ENCODE results near the gene IL37.
A peak's percentile ranks its signal among the peaks of the same experiment; 100 is the strongest.
"Not testable (repeated sequence)": the region's sequence is repeated elsewhere in the genome, so short reads cannot be mapped to it uniquely, and the experiment has no call there.

The IL37 gene

DNA sequence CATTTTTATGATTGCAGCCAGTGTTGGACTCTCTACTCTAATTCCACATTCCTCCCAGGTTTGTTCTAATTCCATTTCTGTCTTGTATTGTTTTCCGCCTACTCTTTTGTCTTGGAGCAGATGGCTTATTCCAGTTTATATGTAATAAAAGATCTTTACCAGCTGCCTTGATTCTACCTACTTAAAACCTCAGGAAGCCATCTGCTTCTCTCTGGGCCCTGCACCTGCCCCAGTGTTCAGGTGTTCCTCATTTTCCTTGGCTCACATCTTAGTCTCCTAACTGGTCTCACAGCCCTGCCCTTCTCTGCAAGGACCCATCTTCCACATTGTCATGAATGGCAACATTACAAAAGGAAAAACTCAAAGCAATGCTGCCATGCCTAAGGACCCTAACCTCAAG is 21.0 kb upstream of the IL37 start:
- DNase-seq (ENCODE audit: low read depth in 3 of 3), result no peak

DNA sequence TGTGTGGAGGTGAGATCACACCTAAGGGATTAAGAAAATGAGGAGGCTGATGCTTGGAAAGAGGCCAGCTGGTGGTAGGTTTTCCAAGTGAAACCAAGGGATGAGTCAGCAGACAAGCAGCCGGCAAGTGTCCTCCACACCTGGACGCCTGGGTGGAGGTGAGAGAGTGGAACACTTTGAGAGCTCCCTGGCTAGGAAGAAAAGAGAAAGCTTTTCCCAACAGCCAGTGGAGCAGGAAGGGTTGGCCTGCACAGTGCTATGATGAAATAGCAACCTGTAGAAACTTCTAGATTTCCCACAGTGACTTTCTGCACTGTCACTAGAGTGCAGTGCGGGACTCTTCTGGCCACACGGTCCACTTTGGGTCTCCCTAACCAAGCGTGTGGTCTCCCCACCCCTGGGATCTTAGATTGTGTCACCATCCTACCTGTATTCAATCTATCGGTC is 19.6 kb upstream of the IL37 start:
- DNase-seq (ENCODE audit: low read depth in 3 of 3), result no peak

DNA sequence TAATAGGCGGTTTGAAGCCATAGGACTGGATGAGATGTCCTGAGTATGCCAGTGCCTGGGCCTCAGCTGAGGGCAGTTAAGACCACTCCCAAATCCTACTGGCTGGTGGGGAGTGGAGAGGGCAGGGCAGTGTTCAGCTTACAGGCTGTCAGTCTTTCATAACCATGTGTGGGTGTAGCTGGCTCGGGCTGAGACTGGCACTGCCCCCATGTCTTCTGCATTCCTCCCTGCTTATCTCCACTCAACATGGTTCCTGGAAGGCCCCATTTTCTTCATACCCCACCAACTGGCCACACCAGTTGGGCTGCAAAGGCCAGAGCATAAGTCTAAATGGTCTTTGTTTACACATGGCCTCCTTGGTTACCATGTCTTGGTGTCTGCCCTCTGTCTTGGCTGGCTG is 17.2 kb upstream of the IL37 start:
- DNase-seq (ENCODE audit: low read depth in 3 of 3), result no peak

DNA sequence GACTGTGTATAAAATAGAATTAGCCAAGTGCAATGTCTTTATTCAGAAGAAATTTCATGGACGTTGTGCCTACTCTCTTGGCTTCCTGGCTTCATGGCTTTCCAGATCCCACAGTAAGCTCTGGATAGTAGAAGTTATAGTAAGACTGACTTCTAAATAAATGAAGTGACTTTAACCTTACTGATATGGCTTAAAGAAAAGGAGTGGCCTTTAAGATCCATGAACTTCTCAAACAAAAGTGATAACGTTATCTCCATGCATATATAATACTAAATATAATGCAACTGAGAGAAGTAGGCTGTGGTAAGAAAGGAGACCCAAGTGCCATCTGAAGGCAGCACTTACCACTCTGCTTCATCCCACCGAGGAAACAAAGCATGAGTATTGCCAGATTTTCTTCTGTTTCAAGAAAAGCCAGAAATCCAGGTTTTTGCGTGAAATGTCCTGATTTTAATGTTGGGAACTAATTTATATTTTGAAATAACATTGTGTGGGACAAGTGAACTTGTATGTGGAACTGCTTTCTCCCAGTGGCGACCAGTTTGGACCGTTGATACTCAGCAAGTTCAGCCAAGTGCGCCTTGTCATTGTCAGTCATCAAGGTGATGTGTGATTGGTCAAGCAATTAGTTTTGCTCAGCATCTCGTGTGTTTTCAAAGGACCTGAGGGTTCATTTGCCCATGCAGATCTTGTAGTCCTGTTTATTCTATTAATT is 13.9 kb upstream of the IL37 start:
- no peak for DNase-seq (ENCODE audit: low read depth in 3 of 3)

DNA sequence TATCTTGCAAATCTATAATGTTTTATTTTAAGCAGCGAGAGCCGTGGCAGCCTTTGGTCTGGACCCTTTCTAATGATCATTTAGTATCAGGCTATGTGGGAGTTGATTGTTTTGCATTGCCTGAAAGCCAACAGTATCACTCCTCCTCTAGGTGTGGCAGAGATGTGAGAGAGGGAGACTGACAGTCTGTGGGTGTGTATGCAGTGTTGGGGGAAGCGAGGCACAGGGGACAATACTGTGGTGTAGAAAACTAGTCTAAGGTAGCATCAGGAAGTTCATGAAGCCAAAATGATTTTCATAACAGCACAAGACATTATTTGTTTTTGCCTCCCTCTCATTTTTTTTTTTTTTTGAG is 13.4 kb upstream of the IL37 start:
- DNase-seq (ENCODE audit: low read depth in 3 of 3), result no peak

DNA sequence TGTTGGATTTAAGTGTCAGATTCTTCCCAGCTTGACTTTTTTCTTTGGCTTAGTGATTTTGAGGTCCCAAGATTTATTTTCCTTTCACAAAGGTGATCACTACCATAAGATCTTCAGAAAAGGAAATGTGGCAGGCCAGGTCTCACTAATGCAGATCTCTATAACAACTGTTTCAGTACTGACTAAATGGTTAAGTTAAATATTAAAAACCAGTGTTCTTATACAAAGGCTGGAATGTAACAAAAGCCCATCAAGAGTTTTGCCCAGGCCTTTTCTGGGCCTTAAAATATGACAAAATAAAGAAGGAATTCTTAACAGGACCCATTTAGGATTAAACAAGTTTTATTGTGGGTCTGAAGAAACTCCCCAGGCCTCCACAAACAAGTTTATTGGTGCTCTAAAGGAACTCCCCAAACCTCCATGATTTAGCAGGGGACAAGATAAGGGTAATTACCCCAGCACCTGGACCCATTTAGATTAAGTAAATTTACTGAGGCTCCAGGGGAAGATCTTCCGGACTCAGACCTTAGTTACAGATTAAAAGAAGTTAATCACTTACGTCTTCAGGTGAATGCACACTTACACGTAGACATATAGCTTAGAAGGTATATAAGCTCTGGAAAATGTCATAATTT is 9.4 kb upstream of the IL37 start:
- not testable (repeated sequence) for DNase-seq (ENCODE audit: low read depth in 3 of 3)

DNA sequence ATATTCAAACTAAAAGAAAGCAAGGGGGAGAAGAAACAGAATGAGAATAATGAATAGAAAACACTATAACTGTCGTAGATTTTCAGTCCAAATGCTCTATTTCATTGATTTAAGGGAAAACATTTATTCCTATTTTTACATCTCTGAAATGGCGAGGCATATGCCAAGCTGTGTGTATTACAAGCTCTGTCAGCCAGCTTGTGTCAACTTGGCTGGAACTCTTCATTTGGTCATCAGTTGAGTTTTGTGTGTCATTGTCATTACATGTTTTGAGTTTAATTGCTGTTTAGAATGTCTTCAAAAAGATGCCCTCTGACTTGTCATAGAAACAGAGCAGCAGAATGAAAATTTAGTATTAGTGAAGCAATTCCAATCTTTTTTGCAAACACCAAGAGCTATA is 8.1 kb upstream of the IL37 start:
- DNase-seq (ENCODE audit: low read depth in 3 of 3), result no peak

DNA sequence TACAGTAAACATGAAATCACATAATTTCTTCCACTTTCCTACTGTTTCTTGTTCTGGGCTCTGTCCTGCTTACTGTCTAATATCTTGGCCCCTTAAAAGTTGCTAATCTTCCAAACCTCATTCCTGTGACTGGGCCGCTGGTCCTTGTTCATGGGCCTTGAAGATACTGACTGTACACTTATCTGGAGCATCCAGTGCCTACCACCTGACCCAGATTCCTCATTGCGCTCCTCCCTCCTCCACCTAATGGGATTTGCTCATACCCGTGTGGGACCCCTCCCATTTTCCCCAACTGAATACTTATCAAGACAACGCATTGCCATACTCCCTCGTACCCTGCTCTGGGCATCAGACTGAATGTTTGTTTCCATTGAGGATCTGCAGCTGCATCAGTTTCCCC is 6.1 kb upstream of the IL37 start:
- DNase-seq (ENCODE audit: low read depth in 3 of 3), result no peak

DNA sequence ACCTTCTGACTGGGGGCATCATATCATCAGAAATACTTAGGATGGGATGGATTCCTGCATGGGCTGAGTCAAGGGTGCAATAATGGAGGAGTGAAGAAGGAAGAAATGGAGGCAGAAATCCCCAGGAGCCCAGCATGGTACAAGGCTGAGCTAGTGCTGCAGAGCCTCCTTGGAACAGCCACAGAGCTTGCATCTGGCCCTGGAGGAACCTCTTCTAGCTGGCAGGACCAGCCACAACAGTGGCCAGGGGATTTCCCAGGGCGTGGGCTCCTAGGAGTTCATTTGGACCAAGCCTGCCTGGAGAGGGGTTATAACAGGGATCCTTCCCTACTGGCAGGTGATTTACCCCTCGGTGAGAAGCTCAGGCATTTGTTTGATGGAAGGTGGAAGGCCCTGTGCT is 4.7 kb upstream of the IL37 start:
- DNase-seq (ENCODE audit: low read depth in 3 of 3), result no peak

DNA sequence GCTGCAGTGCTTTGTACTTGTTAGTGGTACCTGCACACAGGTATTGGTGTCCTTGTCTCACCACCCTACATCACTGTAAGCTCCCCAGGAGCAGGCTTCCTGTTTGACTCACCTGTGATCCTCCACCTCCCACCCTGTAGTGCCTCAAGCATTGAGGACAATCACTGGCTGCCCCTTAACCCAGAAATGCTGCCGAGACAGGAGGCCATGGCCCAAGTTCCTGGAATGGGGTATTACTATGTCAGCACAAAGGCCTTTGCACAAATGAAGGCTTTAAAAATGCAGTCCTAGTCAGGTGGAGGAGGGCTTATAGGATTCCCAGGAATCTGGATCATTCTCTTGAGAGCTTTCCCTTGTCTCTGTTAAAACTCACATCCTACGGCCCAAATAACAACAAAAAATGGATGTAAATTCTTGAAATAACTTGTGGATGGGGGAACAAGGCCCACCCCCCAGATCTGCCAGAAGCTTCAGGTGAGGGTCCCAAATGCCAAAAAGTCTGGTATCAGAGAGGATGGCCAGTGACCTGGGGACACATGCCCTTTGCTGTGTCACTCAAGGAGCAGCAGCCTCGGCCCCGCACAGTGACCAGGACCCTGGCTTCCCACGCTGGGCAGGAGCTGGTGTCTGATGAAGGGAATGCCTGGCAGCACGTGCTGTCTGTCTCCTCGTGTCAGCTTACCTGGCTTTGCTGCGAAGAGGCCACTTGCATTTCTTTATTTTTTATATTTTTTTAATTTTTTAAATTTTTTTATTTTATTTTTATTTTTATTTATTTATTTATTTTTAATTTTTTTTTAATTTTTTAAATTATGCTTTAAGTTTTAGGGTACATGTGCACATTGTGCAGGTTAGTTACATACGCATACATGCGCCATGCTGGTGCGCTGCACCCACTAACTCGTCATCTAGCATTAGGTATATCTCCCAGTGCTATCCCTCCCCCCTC is 3.7 kb upstream of the IL37 start:
- DNase-seq (ENCODE audit: low read depth in 3 of 3), result no peak

DNA sequence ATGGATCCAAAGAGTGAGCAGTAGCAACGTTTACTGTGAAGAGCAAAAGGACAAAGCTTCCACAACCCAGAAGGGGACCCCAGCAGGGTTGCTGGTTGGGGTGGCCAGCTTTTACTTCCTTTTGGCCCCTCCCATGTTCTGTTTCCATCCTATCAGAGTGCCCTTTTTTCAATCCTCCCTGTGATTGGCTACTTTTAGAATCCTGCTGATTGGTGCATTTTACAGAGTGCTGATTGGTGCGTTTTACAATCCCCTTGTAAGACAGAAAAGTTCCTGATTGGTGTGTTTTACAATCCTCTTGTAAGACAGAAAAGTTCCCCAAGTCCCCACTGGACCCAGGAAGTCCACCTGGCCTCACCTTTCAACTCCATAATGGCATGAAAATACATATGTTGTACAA is 2.4 kb upstream of the IL37 start:
- DNase-seq (ENCODE audit: low read depth in 3 of 3), result not testable (repeated sequence)

DNA sequence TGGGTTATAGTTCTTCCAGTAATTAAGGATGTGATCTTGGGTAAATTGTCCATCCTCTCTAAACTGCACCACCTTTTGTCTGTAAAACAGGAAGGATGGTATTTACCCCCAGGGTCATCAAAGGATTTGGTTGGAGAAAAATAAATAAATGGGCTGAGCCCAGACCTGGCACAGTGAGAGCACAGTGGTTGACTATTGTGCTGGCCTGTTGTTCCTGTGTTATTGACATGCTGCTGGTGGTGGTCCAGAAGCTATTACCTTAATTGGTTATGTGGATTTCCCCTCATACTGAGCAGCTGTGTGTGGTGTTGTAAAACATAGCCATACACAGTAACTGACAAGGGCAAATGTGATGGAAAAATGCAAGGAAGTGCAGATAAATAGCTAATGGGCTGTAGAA is 746 bp upstream of the IL37 start:
- no peak for DNase-seq (ENCODE audit: low read depth in 3 of 3)

DNA sequence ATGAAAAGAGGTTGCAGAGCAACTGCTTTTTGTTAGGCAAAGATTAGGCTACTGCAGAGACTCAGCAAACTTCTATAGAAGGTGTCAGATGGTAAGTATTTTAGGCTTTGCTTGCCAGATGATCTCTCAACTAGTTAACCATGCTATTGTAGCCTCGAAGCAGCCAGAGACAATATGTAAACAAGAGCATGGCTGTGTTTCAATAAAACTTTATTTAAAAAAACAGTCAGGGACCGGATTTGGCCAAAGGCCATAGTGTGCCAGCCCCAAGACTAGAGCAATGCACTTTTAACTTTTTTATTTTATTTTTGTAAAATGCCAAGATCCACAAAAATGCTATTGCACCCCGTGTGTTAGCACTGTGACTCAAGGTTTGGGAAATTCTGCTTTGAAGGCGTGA is 1.4 kb downstream of the IL37 start:
- DNase-seq (ENCODE audit: low read depth in 3 of 3), result no peak

DNA sequence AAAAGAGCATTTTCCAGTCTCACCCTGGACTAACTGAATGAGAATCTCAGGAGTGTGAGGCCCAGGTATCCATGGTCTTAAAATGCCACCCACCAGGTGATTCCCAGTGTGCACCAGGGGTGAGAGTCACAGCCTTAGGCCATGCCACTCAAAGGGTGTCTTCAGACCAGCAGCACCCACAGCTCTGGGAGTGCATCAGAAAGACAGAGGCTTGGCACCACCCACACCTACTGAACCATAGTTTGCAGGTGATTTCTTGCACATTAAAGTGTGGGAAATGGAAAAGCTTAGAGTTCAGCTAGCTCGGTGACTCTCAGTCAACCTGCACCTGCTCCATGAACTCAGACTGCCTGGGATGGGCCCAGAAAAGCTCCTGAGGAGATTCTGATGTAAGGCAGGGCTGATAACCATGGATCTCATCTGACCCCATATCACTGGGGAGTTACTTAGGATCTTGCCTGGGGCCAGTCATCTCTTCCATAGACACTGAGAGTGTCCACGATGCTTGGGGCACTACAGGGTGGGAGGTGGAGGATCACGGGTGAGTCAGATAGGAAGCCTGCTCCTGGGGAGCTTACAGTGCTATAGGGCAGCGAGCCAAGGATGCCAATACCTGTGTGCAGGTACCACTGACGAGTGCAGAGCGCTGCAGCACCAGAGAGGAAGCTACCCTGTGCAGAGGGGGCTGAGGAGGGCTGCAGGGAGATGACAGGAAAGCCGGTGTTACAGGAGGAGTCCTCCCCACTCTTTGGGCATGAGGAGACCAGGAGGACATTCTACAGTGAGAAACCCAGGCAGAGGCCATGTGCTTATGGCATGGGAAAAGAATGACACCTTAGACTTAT is 4.6 kb downstream of the IL37 start:
- no peak for DNase-seq (ENCODE audit: low read depth in 3 of 3)

DNA sequence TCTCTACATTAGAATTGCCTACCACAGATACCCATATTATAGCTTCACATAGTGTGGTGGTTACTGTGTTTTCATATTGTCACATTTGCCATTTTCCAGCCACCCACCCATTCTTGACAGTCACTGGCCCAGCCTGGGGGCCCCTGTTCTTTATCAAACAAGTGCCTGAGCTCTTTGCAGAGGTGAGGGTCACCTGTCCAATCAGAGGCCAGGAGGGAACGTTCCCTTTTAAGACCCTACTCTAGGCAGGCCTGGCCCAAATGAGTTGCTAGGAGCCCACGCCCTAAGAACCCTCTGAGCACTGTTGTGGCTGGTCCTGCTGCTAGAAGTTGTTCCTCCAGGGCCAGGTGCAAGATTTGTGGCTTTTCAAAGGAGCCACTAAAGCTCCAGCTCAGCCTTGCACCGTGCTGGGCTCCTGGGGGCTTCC is 5.2 kb downstream of the IL37 start:
- peak in 1 of 3 experiments; percentile 35 for DNase-seq (ENCODE audit: low read depth in 3 of 3)

DNA sequence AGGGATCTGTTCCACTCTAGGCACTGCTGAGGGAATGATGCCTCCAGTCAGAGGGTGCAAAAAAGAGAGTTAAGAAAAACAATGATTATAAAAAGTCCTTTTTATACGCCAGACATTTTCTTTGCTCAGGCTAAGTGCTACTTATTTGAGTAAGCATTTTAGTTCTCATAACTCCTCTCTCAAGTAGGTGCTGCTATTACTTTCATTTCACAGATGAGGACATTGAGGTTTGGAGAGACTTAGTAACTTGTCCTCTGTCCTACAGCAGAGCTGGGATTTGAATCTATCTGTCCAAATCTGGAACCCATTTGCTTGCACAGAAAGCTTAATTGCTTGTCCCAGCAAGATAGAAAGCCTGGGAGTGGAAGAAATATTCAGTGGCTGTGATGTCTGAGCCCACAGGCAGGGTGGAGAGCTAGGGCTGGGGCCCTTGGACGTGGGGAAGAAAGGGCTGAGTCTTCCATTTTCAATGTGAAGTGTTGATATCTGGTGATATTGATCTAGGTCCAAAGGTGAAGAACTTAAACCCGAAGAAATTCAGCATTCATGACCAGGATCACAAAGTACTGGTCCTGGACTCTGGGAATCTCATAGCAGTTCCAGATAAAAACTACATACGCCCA is 5.8 kb downstream of the IL37 start:
- no peak for DNase-seq (ENCODE audit: low read depth in 3 of 3)

DNA sequence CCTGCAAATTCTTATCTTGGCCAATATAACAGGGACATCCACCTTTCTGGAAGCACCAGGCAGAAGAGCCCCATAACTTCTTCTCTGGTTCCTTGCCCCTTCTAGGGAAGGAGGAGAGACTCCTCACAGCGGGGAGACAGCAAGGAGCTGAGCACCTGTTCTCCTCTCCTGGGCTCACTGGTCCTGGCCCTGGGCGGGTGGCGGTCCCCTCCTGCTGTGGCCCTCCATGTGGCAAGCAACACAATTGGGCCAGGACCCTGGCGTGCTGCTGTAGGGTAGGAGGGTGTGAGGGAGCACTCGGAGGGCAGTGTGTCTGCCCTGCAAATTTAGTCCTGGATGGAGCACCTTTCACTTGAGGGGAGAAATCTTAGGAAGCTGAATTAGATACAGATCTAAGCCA is 6.9 kb downstream of the IL37 start:
- DNase-seq (ENCODE audit: low read depth in 3 of 3), result no peak

DNA sequence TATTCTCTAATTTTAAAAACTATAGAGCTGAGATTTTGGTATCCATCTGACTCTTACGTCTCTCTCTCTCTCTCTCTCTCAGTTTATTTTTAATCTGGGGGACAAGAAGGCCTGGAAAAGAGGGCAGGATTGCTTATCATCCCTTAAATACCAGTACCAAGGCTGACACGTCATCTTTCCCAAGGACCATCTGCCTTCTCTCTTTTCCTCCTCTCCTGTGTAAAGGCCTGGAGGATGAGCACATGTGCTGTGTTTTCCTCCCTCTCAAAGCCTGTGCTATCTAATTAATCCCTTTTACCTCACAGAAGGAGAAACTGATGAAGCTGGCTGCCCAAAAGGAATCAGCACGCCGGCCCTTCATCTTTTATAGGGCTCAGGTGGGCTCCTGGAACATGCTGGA is 7.3 kb downstream of the IL37 start:
- no peak for DNase-seq (ENCODE audit: low read depth in 3 of 3)

DNA sequence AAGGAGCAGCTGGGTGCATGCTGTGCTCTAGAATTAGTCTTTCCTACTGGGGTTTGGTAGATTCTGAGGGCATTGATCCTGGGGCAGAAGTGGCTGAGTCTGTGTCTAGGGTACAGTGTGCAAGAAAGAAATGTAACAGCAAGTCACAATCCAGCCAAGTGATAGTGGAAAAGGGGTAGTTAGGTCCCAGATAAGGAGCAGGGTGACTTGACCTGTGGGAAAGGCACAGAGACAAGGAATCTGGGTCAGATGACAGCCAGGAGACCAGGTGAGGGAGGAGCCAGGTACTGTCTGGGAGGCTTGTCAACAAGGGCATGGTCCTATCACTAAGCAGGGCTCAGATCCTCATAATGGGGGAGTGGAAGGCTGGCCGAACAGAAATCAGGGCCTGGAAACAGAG is 8.1 kb downstream of the IL37 start:
- no peak for DNase-seq (ENCODE audit: low read depth in 3 of 3)

DNA sequence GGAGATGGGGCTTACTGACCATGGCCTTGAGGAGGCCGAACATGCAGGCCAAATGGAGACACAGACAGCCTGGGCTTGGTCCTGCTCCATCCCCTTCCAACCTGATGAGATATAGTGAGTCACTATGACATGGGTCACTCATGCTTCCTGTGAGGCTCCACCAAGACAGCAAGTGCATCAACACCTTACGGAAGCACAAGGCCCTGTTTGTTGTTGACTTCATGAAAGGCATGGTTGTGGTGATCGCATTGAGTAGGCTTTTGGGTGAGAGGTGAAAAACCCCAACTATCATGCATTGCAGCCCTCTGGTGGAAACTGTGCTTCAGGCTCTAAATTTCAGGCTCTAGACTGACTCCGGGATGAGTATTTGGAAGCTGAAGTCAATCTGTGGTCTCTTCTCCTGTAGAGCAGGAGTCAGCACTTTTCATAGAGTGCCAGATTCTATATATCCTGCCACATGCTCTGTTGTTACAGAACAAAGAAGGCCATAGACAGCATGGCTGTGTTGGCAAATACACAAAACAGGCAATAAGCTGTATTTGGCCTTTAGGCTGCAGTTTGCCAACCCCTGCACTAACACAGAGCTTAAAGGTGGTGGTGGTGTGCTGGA is 10.1 kb downstream of the IL37 start:
- DNase-seq (ENCODE audit: low read depth in 3 of 3), result no peak

DNA sequence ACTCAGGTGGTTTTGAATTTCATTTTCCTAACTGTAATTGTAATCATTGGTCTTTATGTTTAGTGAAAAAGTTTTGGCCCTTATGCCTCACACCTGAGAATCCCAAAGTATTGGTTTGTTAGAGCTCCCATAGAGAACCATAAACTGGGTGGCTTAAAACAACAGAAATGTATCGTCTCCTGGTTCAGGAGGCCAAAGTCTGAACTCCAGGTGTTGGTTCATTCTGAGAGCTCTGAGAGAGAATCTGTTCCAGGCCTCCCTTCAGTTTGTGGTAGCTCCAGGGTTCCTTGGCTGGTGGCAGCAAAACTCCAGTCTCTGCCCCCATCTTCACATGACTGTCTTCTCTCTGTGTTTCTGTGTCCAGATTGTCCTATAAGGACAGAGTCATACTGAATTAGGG is 11.0 kb downstream of the IL37 start:
- no peak for DNase-seq (ENCODE audit: low read depth in 3 of 3)

Measured in stimulated activated CD4-positive, alpha-beta T cell treated with anti-CD3 and anti-CD28 coated beads, TNF-alpha, amount 100 ng/mL, for 24 hours (primary cell).